PFSK-1 (cell line): Measurements from ENCODE around the gene TGFBRAP1.

Source experiments
- FOXP2 ChIP-seq: optimal IDR thresholded peaks from 2 replicates; pipeline ENCODE3; 2011; ENCODE audit warnings: borderline replicate concordance, control low read depth, inconsistent platforms; ENCODE audit not compliant: insufficient read depth; ENCODE audit errors: extremely low read length, extremely low read depth
- POLR2AphosphoS5 ChIP-seq: IDR thresholded peaks from 2 replicates; pipeline ENCODE4 v1.6.1; 2012; ENCODE audit warnings: low read depth, mild to moderate bottlenecking, control low read depth, low read length, moderate library complexity
- SIN3A ChIP-seq: IDR thresholded peaks from 2 replicates; pipeline ENCODE4 v1.6.1; 2012; ENCODE audit warnings: mild to moderate bottlenecking, low read length, moderate library complexity, borderline replicate concordance; ENCODE audit not compliant: insufficient read depth
- TAF1 ChIP-seq: IDR thresholded peaks from 2 replicates; pipeline ENCODE4 v1.6.1; 2012; ENCODE audit warnings: low read length, control low read depth, borderline replicate concordance; ENCODE audit not compliant: insufficient read depth
- TF ChIP-seq, protein P1 (sequence below), 2 experiments: IDR thresholded peaks; 2 replicates each; pipeline versions ENCODE4 v1.6.1 to v1.8.0; 2011 to 2012; ENCODE audit warnings: low read depth in 2 of 2, low read length in 2 of 2, control low read depth in 1 of 2, inconsistent platforms in 1 of 2, mild to moderate bottlenecking in 1 of 2, moderate library complexity in 1 of 2; ENCODE audit not compliant: insufficient read depth in 1 of 2

Gene TGFBRAP1

DNA sequence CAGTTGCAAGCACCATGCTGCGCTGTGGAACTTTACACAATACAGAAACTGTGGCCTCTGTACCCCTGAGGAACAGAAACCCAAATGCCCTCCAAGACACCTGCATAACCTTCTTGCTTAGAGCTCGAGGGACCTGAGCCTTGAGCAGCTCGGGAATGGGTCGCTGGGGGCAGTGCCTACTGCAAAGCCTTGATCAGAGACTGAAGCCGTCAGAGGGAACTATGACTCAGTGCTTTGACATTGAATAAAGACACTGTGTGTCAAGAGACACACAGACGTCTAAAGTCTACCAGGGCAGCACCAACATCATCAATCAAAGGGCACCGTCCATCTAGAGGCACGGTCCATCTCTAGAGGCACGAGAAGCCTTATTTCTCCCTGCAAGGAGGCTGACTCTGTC lies 57.4 kb downstream of the TGFBRAP1 start:
- TF ChIP-seq FOXP2 = no peak
- TF ChIP-seq, protein P1, sequence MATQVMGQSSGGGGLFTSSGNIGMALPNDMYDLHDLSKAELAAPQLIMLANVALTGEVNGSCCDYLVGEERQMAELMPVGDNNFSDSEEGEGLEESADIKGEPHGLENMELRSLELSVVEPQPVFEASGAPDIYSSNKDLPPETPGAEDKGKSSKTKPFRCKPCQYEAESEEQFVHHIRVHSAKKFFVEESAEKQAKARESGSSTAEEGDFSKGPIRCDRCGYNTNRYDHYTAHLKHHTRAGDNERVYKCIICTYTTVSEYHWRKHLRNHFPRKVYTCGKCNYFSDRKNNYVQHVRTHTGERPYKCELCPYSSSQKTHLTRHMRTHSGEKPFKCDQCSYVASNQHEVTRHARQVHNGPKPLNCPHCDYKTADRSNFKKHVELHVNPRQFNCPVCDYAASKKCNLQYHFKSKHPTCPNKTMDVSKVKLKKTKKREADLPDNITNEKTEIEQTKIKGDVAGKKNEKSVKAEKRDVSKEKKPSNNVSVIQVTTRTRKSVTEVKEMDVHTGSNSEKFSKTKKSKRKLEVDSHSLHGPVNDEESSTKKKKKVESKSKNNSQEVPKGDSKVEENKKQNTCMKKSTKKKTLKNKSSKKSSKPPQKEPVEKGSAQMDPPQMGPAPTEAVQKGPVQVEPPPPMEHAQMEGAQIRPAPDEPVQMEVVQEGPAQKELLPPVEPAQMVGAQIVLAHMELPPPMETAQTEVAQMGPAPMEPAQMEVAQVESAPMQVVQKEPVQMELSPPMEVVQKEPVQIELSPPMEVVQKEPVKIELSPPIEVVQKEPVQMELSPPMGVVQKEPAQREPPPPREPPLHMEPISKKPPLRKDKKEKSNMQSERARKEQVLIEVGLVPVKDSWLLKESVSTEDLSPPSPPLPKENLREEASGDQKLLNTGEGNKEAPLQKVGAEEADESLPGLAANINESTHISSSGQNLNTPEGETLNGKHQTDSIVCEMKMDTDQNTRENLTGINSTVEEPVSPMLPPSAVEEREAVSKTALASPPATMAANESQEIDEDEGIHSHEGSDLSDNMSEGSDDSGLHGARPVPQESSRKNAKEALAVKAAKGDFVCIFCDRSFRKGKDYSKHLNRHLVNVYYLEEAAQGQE (IDR thresholded peaks at IDR 0.05; ENCODE audit: insufficient read depth in 1 of 2, low read depth in 2 of 2, low read length in 2 of 2) = no peak
- TF ChIP-seq SIN3A = no peak
- TF ChIP-seq POLR2AphosphoS5 = no peak
- TF ChIP-seq TAF1 = no peak

DNA sequence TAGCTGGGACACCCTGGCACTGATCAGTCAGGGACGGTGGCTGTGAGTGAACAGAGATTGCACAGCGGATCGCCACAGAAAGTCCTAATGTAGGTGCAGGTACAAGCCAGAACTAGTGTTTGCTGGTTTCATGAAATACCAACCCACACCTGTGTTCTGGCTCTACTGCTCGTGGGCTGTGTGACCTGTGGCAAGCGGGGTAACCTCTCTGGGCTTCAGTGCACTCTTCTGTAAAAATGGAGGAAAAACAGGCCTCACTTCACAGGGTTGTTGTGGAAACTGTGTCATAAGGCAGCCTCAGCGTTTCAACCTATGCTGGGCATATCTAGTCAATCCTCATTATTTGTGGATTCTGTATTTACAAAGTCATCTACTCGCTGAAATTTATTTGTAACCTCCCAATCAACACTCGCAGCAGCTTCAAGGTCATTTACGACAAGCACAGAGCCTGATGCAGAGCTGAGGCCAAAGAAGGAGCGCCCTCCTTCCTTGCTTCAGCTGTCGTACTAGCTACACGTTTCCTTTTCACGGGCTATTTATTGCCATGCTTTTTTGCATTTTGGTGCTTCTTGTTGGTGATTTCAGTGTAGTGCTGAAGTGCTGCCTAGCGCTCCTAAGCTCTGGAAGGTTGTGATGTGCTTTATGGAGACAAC lies 58.0 kb downstream of the TGFBRAP1 start:
- TF ChIP-seq POLR2AphosphoS5 (no peak), FOXP2 (no peak), TAF1 (no peak), SIN3A (no peak)
- TF ChIP-seq, protein P1 (IDR thresholded peaks at IDR 0.05; ENCODE audit: insufficient read depth in 1 of 2, low read depth in 2 of 2, low read length in 2 of 2) = no peak

DNA sequence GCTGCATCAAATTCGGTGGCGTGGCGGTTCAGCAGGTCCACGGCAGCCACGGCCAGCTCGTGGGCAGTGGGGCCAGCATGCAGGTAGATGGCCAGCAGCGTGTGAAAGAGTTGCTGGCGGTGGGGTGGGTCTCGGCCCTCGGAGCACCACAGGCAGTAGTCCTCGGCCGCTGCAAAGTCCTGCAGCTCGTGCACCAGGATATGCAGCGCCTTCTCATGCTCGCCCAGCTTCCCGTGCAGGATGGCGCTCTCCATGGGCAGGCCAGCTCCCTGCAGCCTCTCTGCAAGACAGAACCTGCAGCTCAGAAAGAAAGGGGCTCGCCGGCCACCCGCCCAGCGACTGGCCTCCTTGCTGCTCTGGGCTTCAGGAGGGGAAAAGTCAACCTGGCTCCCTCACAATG lies 60.1 kb downstream of the TGFBRAP1 start:
- TF ChIP-seq SIN3A (no peak), FOXP2 (no peak), POLR2AphosphoS5 (no peak), TAF1 (no peak)
- TF ChIP-seq, protein P1 (IDR thresholded peaks at IDR 0.05; ENCODE audit: insufficient read depth in 1 of 2, low read depth in 2 of 2, low read length in 2 of 2) = no peak

DNA sequence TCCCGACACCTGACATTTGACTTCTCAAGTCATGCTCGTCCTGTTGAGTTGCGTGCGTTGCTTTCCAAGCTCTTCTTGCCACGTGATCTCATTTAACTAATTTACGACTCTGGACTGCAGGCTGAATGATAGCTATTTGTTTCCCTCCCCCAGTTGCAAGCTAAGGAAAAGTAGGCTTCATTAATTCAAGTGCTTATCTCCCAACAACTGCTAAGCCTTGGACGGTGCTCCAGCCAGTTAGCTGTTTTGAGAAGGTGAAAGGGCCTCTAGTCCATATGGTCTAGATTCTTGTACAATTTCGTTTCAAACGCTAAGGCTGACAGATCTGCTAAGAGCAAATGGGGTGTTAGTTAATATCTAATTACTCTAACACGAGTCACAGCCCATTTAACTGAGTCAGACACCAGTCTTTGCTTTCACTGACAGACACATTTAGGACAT lies 66.9 kb downstream of the TGFBRAP1 start:
- TF ChIP-seq SIN3A (no peak), TAF1 (no peak)
- TF ChIP-seq, protein P1 (IDR thresholded peaks at IDR 0.05; ENCODE audit: insufficient read depth in 1 of 2, low read depth in 2 of 2, low read length in 2 of 2) = no peak

DNA sequence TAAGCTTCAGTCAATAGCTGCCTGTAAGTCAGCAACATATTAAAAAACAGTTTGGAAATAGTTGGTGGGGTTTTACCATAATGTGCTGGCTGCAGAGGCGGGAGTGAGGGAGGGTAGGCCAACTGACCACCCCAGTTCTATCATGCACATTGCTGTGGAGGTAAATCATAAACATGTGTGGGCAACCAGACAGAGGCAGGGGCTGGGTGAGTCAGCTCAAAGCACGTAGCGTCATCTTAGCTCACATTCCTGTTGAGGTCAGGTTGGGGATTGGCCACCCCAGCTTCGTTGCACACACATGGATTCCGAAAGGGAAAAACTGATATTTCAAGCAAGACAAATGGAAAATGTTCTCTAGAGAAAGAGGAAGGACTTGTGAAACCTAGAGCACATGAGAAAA lies 68.5 kb downstream of the TGFBRAP1 start:
- TF ChIP-seq POLR2AphosphoS5 (no peak), SIN3A (no peak), TAF1 (no peak), FOXP2 (no peak)
- TF ChIP-seq, protein P1 (IDR thresholded peaks at IDR 0.05; ENCODE audit: insufficient read depth in 1 of 2, low read depth in 2 of 2, low read length in 2 of 2) = no peak
